ENCODE results near the gene ENPP3. TPM values are rescaled to one million over a fixed set of nuclear protein-coding genes. Genes with fewer than 3 reads are reported as not detected.

The ENPP3 gene
- polyA plus RNA-seq, 1 experiment = 0.14 TPM

GRCh38 chr6:131642565-131642964 lies 5.5 kb downstream of the ENPP3 start:
- TF ChIP-seq CTCF (IDR thresholded peaks at IDR 0.05; ENCODE audit: low read depth, low read length) = no peak
- ChIA-PET CTCF (interaction anchor here (1.7 kb wide), 1 partner anchor 14 kb away, joined by 6 read pairs; the partner anchor contains the start of gene MED23), POLR2A (no interaction called here)
- Histone ChIP-seq H3K9me3 (ENCODE audit: control insufficient read depth, insufficient read depth, low read length) (no peaks in the 10 kb centered on the region), H3K4me3 (ENCODE audit: low read depth, low read length) (no peak overlapping the region), H3K27me3 (ENCODE audit: control insufficient read depth, insufficient read depth, low read length) (peaks cover 8% of the 10 kb centered on the region), H3K27ac (ENCODE audit: low read depth, low read length) (no peak overlapping the region)
- DNase-seq (ENCODE audit: low read depth, low spot score) = no peak

- Histone ChIP-seq H3K27me3 (ENCODE audit: control insufficient read depth, insufficient read depth, low read length) (peaks cover 8% of the 10 kb centered on the region), H3K27ac (ENCODE audit: low read depth, low read length) (no peak overlapping the region), H3K4me3 (ENCODE audit: low read depth, low read length) (no peak overlapping the region), H3K9me3 (ENCODE audit: control insufficient read depth, insufficient read depth, low read length) (no peaks in the 10 kb centered on the region)
- TF ChIP-seq CTCF (IDR thresholded peaks at IDR 0.05; ENCODE audit: low read depth, low read length) = no peak
- ChIA-PET POLR2A (no interaction called here), CTCF (interaction anchor here (1.7 kb wide), 1 partner anchor 15 kb away, joined by 6 read pairs; the partner anchor contains the start of gene MED23)
- DNase-seq (ENCODE audit: low read depth, low spot score) = no peak
Measured at GRCh38 chr6:131642987-131643611, 6.0 kb downstream of the ENPP3 start.

GRCh38 chr6:131643855-131644460 lies 6.9 kb downstream of the ENPP3 start:
- Histone ChIP-seq H3K27ac (ENCODE audit: low read depth, low read length) (no peak overlapping the region), H3K4me3 (ENCODE audit: low read depth, low read length) (no peak overlapping the region), H3K9me3 (ENCODE audit: control insufficient read depth, insufficient read depth, low read length) (no peaks in the 10 kb centered on the region), H3K27me3 (ENCODE audit: control insufficient read depth, insufficient read depth, low read length) (peaks cover 4% of the 10 kb centered on the region)
- POLR2A ChIA-PET = no interaction called here
- no peak for TF ChIP-seq CTCF (IDR thresholded peaks at IDR 0.05; ENCODE audit: low read depth, low read length)
- no peak for DNase-seq (ENCODE audit: low read depth, low spot score)
- CTCF ChIA-PET = interaction anchor here (1.0 to 1.7 kb wide), 2 partner anchors 16 kb away, joined by 5 to 6 read pairs; partner anchors contain the start of gene MED23

- Histone ChIP-seq H3K9me3 (ENCODE audit: control insufficient read depth, insufficient read depth, low read length) (no peaks in the 10 kb centered on the region), H3K4me3 (ENCODE audit: low read depth, low read length) (no peak overlapping the region), H3K27me3 (ENCODE audit: control insufficient read depth, insufficient read depth, low read length) (peaks cover 4% of the 10 kb centered on the region), H3K27ac (ENCODE audit: low read depth, low read length) (no peak overlapping the region)
- no peak for TF ChIP-seq CTCF (IDR thresholded peaks at IDR 0.05; ENCODE audit: low read depth, low read length)
- no peak for DNase-seq (ENCODE audit: low read depth, low spot score)
- CTCF ChIA-PET = interaction anchor here (1.0 kb wide), 1 partner anchor 17 kb away, joined by 5 read pairs; the partner anchor contains the start of gene MED23
- POLR2A ChIA-PET = no interaction called here
Measured at GRCh38 chr6:131644921-131645320, 7.8 kb downstream of the ENPP3 start.

- H3K27me3 ChIP-seq (ENCODE audit: control insufficient read depth, insufficient read depth, low read length) = peaks cover 4% of the 10 kb centered on the region
- H3K27ac ChIP-seq (ENCODE audit: low read depth, low read length) = no peak overlapping the region
- ChIA-PET POLR2A (no interaction called here), CTCF (interaction anchor here (4.0 kb wide), 1 partner anchor 18 kb away, joined by 16 read pairs; the partner anchor contains the start of gene MED23)
- H3K4me3 ChIP-seq (ENCODE audit: low read depth, low read length) = no peak overlapping the region
- no peak for DNase-seq (ENCODE audit: low read depth, low spot score)
- no peaks in the 10 kb centered on the region for H3K9me3 ChIP-seq (ENCODE audit: control insufficient read depth, insufficient read depth, low read length)
- no peak for TF ChIP-seq CTCF (IDR thresholded peaks at IDR 0.05; ENCODE audit: low read depth, low read length)
Measured at GRCh38 chr6:131645846-131646245, 8.7 kb downstream of the ENPP3 start.
